Endothelial cell of umbilical vein (primary cell): ENCODE data around the gene CNGB1. TPM values are rescaled to one million over a fixed set of nuclear protein-coding genes. Genes with fewer than 3 reads are reported as not detected.

Source experiments
- BruUV-seq: library from RNA; stranded (reverse); fragments of 400-500 nt; replicated peaks from 2 replicates; lab custom pipeline; 2021; lab: Mats Ljungman, UMichigan
- CTCF ChIA-PET: fragments of 300-600, 350-600 bp; sonication (Branson Sonifier 250); formaldehyde crosslinking; loops from one replicate; lab custom pipeline; 2021; ENCODE audit warnings: antibody characterized with exemption, inconsistent platforms; lab: Charles Lee
- POLR2A ChIA-PET: fragments of 300-600, 350-600 bp; sonication (Branson Sonifier 250); formaldehyde crosslinking; loops from one replicate; lab custom pipeline; 2021; ENCODE audit warnings: antibody characterized with exemption, inconsistent platforms; lab: Charles Lee
- DNase-seq: peaks from one replicate; pipeline ENCODE4 v3.0.0-alpha.2; 2011; ENCODE audit warnings: low read depth, low spot score
- FAIRE-seq: peaks from 2 replicates; lab custom pipeline; 2011; peaks lifted over from hg19 to GRCh38; lab: Jason Lieb, UNC
- H2AFZ ChIP-seq: 2 replicates; pipeline ENCODE4 v1.6.0; 2012; ENCODE audit warnings: low read depth, low read length, control low read depth, inconsistent platforms
- H3K27ac ChIP-seq: 2 replicates; pipeline ENCODE4 v1.5.1; 2011; ENCODE audit warnings: low read depth, mild to moderate bottlenecking, control low read depth, low read length, moderate library complexity; ENCODE audit not compliant: insufficient read depth
- H3K27me3 ChIP-seq, 2 experiments: 2 replicates each; pipeline versions ENCODE4 v1.6.0 to v1.6.1; 2011; ENCODE audit warnings: low read length in 2 of 2, mixed read lengths in 1 of 2; ENCODE audit not compliant: control insufficient read depth in 2 of 2, insufficient read depth in 2 of 2
- H3K36me3 ChIP-seq, 2 experiments: 2 replicates in 1 of 2; 3 replicates in 1 of 2; pipeline ENCODE4 v1.5.1; 2011; ENCODE audit warnings: low read length in 2 of 2, mild to moderate bottlenecking in 1 of 2, moderate library complexity in 1 of 2; ENCODE audit not compliant: control insufficient read depth in 2 of 2, insufficient read depth in 2 of 2; ENCODE audit errors: extremely low read depth in 1 of 2
- H3K4me1 ChIP-seq: 3 replicates; pipeline ENCODE4 v1.5.1; 2011; ENCODE audit warnings: mild to moderate bottlenecking, low read length; ENCODE audit not compliant: control insufficient read depth, insufficient read depth; ENCODE audit errors: extremely low read depth
- H3K4me2 ChIP-seq: 2 replicates; pipeline ENCODE4 v1.6.1; 2011; ENCODE audit warnings: low read length, control low read depth, mixed read lengths; ENCODE audit not compliant: insufficient read depth
- H3K4me3 ChIP-seq, 3 experiments: fragments of 200-600 bp in 1 of 3; sonication (generic), shearing (Covaris generic) in 1 of 3; replicated peaks in 1 of 3; 2 replicates each; pipeline ENCODE4 v1.5.1; 2011 to 2016; ENCODE audit warnings: control low read depth in 3 of 3, low read length in 3 of 3, mild to moderate bottlenecking in 2 of 3, inconsistent platforms in 1 of 3, low read depth in 1 of 3, moderate library complexity in 1 of 3; ENCODE audit not compliant: insufficient read depth in 1 of 3
- H3K79me2 ChIP-seq: 2 replicates; pipeline ENCODE4 v1.6.0; 2012; ENCODE audit warnings: low read length, inconsistent platforms; ENCODE audit not compliant: control insufficient read depth, insufficient read depth
- H3K9ac ChIP-seq: replicated peaks from 2 replicates; pipeline ENCODE3; 2011; ENCODE audit warnings: low read length, control low read depth; ENCODE audit not compliant: insufficient read depth; ENCODE audit errors: extremely low read depth
- H3K9me1 ChIP-seq: replicated peaks from 3 replicates; pipeline ENCODE4 v1.6.0; 2011; ENCODE audit warnings: mild to moderate bottlenecking, low read length; ENCODE audit not compliant: control insufficient read depth, insufficient read depth; ENCODE audit errors: extremely low read depth
- H3K9me3 ChIP-seq: replicated peaks from 2 replicates; pipeline ENCODE4 v1.5.1; 2012; ENCODE audit warnings: low read length, inconsistent platforms; ENCODE audit not compliant: control insufficient read depth, insufficient read depth
- H4K20me1 ChIP-seq: replicated peaks from 2 replicates; pipeline ENCODE3; 2011; ENCODE audit warnings: mild to moderate bottlenecking, low read length; ENCODE audit not compliant: control insufficient read depth, insufficient read depth; ENCODE audit errors: extremely low read depth
- EZH2 ChIP-seq: IDR thresholded peaks from 2 replicates; pipeline ENCODE4 v1.6.1; 2012; ENCODE audit warnings: borderline replicate concordance, low read depth, mild to moderate bottlenecking, moderate library complexity, low read length, inconsistent platforms; ENCODE audit not compliant: severe bottlenecking
- MYC ChIP-seq: IDR thresholded peaks from one replicate; pipeline ENCODE4 v1.6.1; 2011; ENCODE audit warnings: mild to moderate bottlenecking, low read depth, low read length
- dilution Hi-C: fragments of 300-500 bp; cut with MboI; formaldehyde crosslinking; loops from one replicate; pipeline ENCODE4 v1.15.0; 2019; ENCODE audit warnings: low sequenced_read_pairs; ENCODE audit not compliant: extremely low pct_ligation_motif_present
- intact Hi-C: fragments of 100-400 bp; cut with micrococcal nuclease; formaldehyde crosslinking; loops from one replicate; pipeline ENCODE4 v1.10.0; 2022
- polyA plus RNA-seq, 4 experiments: library from polyadenylated mRNA; depleted of rRNA in 3 of 4; stranded (reverse) in 3 of 4; unstranded in 1 of 4; fragments of >200 nt; gene quantifications; 2 replicates each; pipeline versions ENCODE4 v1.2.1 to v1.2.3, GENCODE V29; 2011 to 2012; ENCODE audit warnings: missing spikeins in 1 of 4
- total RNA-seq: library from RNA; stranded (reverse); gene quantifications from 2 replicates; pipeline ENCODE4 v1.2.3, GENCODE V29; 2021
- TF ChIP-seq, protein P1 (sequence below), 2 donors: IDR thresholded peaks; 1 replicate in 1 of 2; 2 replicates in 1 of 2; pipeline ENCODE4 v1.5.1; 2011; ENCODE audit warnings: low read length in 2 of 2, mild to moderate bottlenecking in 2 of 2, moderate library complexity in 2 of 2, control low read depth in 1 of 2, inconsistent platforms in 1 of 2, low read depth in 1 of 2; ENCODE audit not compliant: insufficient read depth in 1 of 2; ENCODE audit errors: extremely low read depth in 1 of 2

The CNGB1 gene
- total and polyA plus RNA-seq, 2 donors (not counting 3 experiments of a cell fraction or from before 2014, with no cell fraction given): not detected

DNA sequence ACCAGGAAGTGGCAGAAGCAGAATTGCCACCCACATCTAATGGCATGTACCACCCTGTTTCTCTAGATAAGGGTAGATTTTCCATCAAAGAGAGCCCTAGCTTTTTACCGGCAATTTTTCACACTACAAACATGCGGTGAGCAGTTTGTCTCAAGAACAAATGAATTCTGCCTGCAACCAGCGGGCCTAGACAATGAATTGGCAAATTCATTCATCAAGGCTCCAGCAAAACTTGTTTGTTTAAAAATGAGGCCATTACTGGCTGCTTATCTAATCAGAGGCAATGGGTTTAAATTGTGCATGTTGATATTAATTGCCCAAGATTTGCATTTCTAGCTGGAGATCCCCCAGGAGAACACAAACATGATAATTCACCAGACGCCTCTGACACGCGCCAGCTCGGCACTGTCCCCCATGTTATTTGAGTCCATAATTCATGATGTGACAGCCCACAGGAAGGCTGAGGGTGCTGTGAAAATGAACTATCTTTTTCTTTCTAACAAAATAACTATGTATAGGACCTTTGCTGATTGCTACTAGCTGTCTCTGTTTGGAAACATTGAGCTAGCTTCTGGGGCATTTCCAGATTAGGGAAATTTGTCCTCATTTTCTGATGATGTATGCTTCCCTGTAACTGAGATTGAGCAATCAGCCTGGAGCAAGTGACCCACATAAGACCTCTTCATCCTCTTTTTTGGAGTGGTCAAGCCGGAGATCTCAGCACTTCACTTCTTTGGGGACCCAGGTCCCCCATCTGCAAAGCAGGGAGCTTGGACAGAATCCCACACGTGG lies 80.8 kb downstream of the CNGB1 start:
- no peak for FAIRE-seq
- no peak for DNase-seq
- dilution Hi-C loops: no loop called here

More for the DNA sequence above, 80.8 kb downstream of the CNGB1 start:
- ChIA-PET POLR2A (no interaction called here), CTCF (interaction anchor here (0.8 to 1.8 kb wide), 2 partner anchors 9 to 119 kb away, joined by 3 to 7 read pairs; no protein-coding TSS in a partner anchor)
- Histone ChIP-seq H3K9ac (no peak overlapping the region), H3K4me1 (peaks cover 20% of the 10 kb centered on the region), H3K27me3 (peaks cover under 1 to 4% of the 10 kb centered on the region in 2 experiments), H3K9me1 (no peaks in the 10 kb centered on the region), H3K4me3 (no peak overlapping the region), H4K20me1 (no peaks in the 10 kb centered on the region), H3K4me2 (no peak overlapping the region), H2AFZ (no peak overlapping the region), H3K27ac (no peak overlapping the region), H3K36me3 (no peaks in the 10 kb centered on the region), H3K79me2 (no peaks in the 10 kb centered on the region), H3K9me3 (no peaks in the 10 kb centered on the region)
- intact Hi-C loops: loop anchor here (5.0 to 10.0 kb wide), 2 partner anchors 88 to 745 kb away; partner anchors contain the start of gene KIFC3
- no TSS peak for BruUV-seq
- TF ChIP-seq, protein P1, sequence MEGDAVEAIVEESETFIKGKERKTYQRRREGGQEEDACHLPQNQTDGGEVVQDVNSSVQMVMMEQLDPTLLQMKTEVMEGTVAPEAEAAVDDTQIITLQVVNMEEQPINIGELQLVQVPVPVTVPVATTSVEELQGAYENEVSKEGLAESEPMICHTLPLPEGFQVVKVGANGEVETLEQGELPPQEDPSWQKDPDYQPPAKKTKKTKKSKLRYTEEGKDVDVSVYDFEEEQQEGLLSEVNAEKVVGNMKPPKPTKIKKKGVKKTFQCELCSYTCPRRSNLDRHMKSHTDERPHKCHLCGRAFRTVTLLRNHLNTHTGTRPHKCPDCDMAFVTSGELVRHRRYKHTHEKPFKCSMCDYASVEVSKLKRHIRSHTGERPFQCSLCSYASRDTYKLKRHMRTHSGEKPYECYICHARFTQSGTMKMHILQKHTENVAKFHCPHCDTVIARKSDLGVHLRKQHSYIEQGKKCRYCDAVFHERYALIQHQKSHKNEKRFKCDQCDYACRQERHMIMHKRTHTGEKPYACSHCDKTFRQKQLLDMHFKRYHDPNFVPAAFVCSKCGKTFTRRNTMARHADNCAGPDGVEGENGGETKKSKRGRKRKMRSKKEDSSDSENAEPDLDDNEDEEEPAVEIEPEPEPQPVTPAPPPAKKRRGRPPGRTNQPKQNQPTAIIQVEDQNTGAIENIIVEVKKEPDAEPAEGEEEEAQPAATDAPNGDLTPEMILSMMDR (IDR thresholded peaks at IDR 0.05; ENCODE audit: extremely low read depth in 1 of 2, insufficient read depth in 1 of 2, low read depth in 1 of 2, low read length in 2 of 2): no peak
- no peak for TF ChIP-seq EZH2
- TF ChIP-seq MYC: no peak
